ENCODE data around the gene SLC16A2.
A peak's percentile ranks its signal among the peaks of the same experiment; 100 is the strongest.

The SLC16A2 gene

GRCh38 chrX:74421036-74421739 is at the start of gene SLC16A2:
TSS of gene SLC16A2 (plus strand) at chrX:74421493. CDS start at chrX:74421638, 145 bp downstream.
- DNase-seq, result no peak

- no peak for DNase-seq
Observed at GRCh38 chrX:74372272-74372671, 49.0 kb upstream of the SLC16A2 start.

GRCh38 chrX:74377282-74377681 is 44.0 kb upstream of the SLC16A2 start:
- no peak for DNase-seq

- DNase-seq, result peak; percentile 79
Observed at GRCh38 chrX:74382613-74383012, 38.7 kb upstream of the SLC16A2 start.

- peak; percentile 31 for DNase-seq
Observed at GRCh38 chrX:74383611-74384010, 37.7 kb upstream of the SLC16A2 start.

GRCh38 chrX:74389016-74389722 is 32.1 kb upstream of the SLC16A2 start:
- no peak for DNase-seq

- no peak for DNase-seq
Observed at GRCh38 chrX:74395556-74395955, 25.7 kb upstream of the SLC16A2 start.

- DNase-seq, result no peak
Observed at GRCh38 chrX:74405973-74406489, 15.3 kb upstream of the SLC16A2 start.

- DNase-seq, result no peak
Observed at GRCh38 chrX:74408304-74408703, 13.0 kb upstream of the SLC16A2 start.

- DNase-seq, result no peak
Observed at GRCh38 chrX:74419864-74420195, 1.5 kb upstream of the SLC16A2 start.

GRCh38 chrX:74420196-74421035 is 877 bp upstream of the SLC16A2 start:
- no peak for DNase-seq

GRCh38 chrX:74421740-74422352 is 553 bp downstream of the SLC16A2 start:
- DNase-seq, result no peak

GRCh38 chrX:74422576-74423288 is 1.4 kb downstream of the SLC16A2 start:
- no peak for DNase-seq

- no peak for DNase-seq
Observed at GRCh38 chrX:74423289-74423998, 2.2 kb downstream of the SLC16A2 start.

GRCh38 chrX:74426071-74426470 is 4.8 kb downstream of the SLC16A2 start:
- no peak for DNase-seq

- DNase-seq, result no peak
Observed at GRCh38 chrX:74426615-74427014, 5.3 kb downstream of the SLC16A2 start.

GRCh38 chrX:74431797-74432196 is 10.5 kb downstream of the SLC16A2 start:
- DNase-seq, result no peak

- DNase-seq, result no peak
Observed at GRCh38 chrX:74434336-74434735, 13.0 kb downstream of the SLC16A2 start.

GRCh38 chrX:74437530-74437929 is 16.2 kb downstream of the SLC16A2 start:
- DNase-seq, result no peak

- no peak for DNase-seq
Observed at GRCh38 chrX:74438764-74439163, 17.5 kb downstream of the SLC16A2 start.

GRCh38 chrX:74445099-74445498 is 23.8 kb downstream of the SLC16A2 start:
- no peak for DNase-seq

- no peak for DNase-seq
Observed at GRCh38 chrX:74446876-74447275, 25.6 kb downstream of the SLC16A2 start.
